Measurements from ENCODE around the gene SIX1. TPM values are rescaled to one million over a fixed set of nuclear protein-coding genes. Genes with fewer than 3 reads are reported as not detected.

Gene SIX1
- total and polyA plus RNA-seq, 7 experiments from 2014 or later, result 0.70 TPM; not detected in 6

- peaks cover 0 to 6% (median 4%) of the 10 kb centered on the region in 11 donors for H3K9me3 Mint-ChIP-seq
- POLR2A ChIA-PET, result no interaction called here
- intact Hi-C loops (cut with micrococcal nuclease), result no loop called here
Measured at GRCh38 chr14:60680511-60680910, 31.2 kb upstream of the SIX1 start.

GRCh38 chr14:60679566-60680258 lies 30.4 kb upstream of the SIX1 start:
- intact Hi-C loops (cut with micrococcal nuclease), result no loop called here
- H3K27me3 ChIP-seq (ENCODE audit: control insufficient read depth in 2 of 2, insufficient read depth in 2 of 2, low read length in 2 of 2), result no peaks in the 10 kb centered on the region
- H3K4me1 ChIP-seq (ENCODE audit: control insufficient read depth in 2 of 2, insufficient read depth in 2 of 2, low read length in 2 of 2), result no peaks in the 10 kb centered on the region
- ChIA-PET CTCF (interaction anchor here (0.6 kb wide), 1 partner anchor 334 kb away, joined by 3 read pairs; no protein-coding TSS in a partner anchor), POLR2A (no interaction called here)
- Mint-ChIP-seq H3K27ac (no peak overlapping the region), H3K4me1 (no peaks in the 10 kb centered on the region), H3K27me3 (peaks cover 12 to 26% (median 19%) of the 10 kb centered on the region in 5 donors), H3K4me3 (no peak overlapping the region), H3K36me3 (no peaks in the 10 kb centered on the region), H3K9me3 (peaks cover 0 to 6% (median 4%) of the 10 kb centered on the region in 11 donors)
- H3K27ac ChIP-seq (ENCODE audit: low read depth, low read length), result no peak overlapping the region
- DNase-seq (no peak), ATAC-seq (no peak)
- H3K36me3 ChIP-seq (ENCODE audit: control insufficient read depth in 2 of 3, insufficient read depth in 3 of 3, low read length in 3 of 3), result no peaks in the 10 kb centered on the region
- H3K4me3 ChIP-seq (ENCODE audit: low read length), result no peak overlapping the region
- no peaks in the 10 kb centered on the region for H3K9me3 ChIP-seq (ENCODE audit: control insufficient read depth in 2 of 3, low read length in 3 of 3)

More at GRCh38 chr14:60680511-60680910, 31.2 kb upstream of the SIX1 start:
- H3K9me3 ChIP-seq (ENCODE audit: control insufficient read depth in 2 of 3, low read length in 3 of 3), result no peaks in the 10 kb centered on the region
- no peaks in the 10 kb centered on the region for H3K4me1 ChIP-seq (ENCODE audit: control insufficient read depth in 2 of 2, insufficient read depth in 2 of 2, low read length in 2 of 2)
- peaks cover 12 to 30% (median 16%) of the 10 kb centered on the region in 5 donors for H3K27me3 Mint-ChIP-seq
- H3K36me3 ChIP-seq (ENCODE audit: control insufficient read depth in 2 of 3, insufficient read depth in 3 of 3, low read length in 3 of 3), result no peaks in the 10 kb centered on the region
- H3K4me1 Mint-ChIP-seq, result no peaks in the 10 kb centered on the region
- H3K36me3 Mint-ChIP-seq, result no peaks in the 10 kb centered on the region
- DNase-seq (no peak), ATAC-seq (no peak)
- no peak overlapping the region for H3K4me3 Mint-ChIP-seq
- no peak overlapping the region for H3K27ac Mint-ChIP-seq
- CTCF ChIA-PET, result no interaction called here
- H3K4me3 ChIP-seq (ENCODE audit: low read length), result no peak overlapping the region
- H3K27ac ChIP-seq (ENCODE audit: low read depth, low read length), result no peak overlapping the region
- no peaks in the 10 kb centered on the region for H3K27me3 ChIP-seq (ENCODE audit: control insufficient read depth in 2 of 2, insufficient read depth in 2 of 2, low read length in 2 of 2)

GRCh38 chr14:60677701-60678100 lies 28.4 kb upstream of the SIX1 start:
- H3K27me3 ChIP-seq (ENCODE audit: control insufficient read depth in 2 of 2, insufficient read depth in 2 of 2, low read length in 2 of 2), result no peaks in the 10 kb centered on the region
- Mint-ChIP-seq H3K4me1 (no peaks in the 10 kb centered on the region), H3K27ac (no peak overlapping the region), H3K36me3 (no peaks in the 10 kb centered on the region), H3K9me3 (peaks cover 0 to 7% (median 0%) of the 10 kb centered on the region in 11 donors), H3K27me3 (peaks cover 8 to 23% (median 16%) of the 10 kb centered on the region in 5 donors), H3K4me3 (no peak overlapping the region)
- H3K36me3 ChIP-seq (ENCODE audit: control insufficient read depth in 2 of 3, insufficient read depth in 3 of 3, low read length in 3 of 3), result no peaks in the 10 kb centered on the region
- DNase-seq, result no peak
- H3K4me1 ChIP-seq (ENCODE audit: control insufficient read depth in 2 of 2, insufficient read depth in 2 of 2, low read length in 2 of 2), result no peaks in the 10 kb centered on the region
- no peak overlapping the region for H3K27ac ChIP-seq (ENCODE audit: low read depth, low read length)
- no peak for ATAC-seq
- H3K4me3 ChIP-seq (ENCODE audit: low read length), result no peak overlapping the region
- intact Hi-C loops (cut with micrococcal nuclease), result no loop called here
- ChIA-PET CTCF (interaction anchor here (0.7 kb wide), 1 partner anchor 713 kb away, joined by 4 read pairs; no protein-coding TSS in a partner anchor), POLR2A (no interaction called here)
- no peaks in the 10 kb centered on the region for H3K9me3 ChIP-seq (ENCODE audit: control insufficient read depth in 2 of 3, low read length in 3 of 3)

- Histone ChIP-seq H3K9me3 (ENCODE audit: control insufficient read depth in 2 of 3, low read length in 3 of 3) (no peaks in the 10 kb centered on the region), H3K36me3 (ENCODE audit: control insufficient read depth in 2 of 3, insufficient read depth in 3 of 3, low read length in 3 of 3) (no peaks in the 10 kb centered on the region), H3K4me3 (ENCODE audit: low read length) (no peak overlapping the region), H3K4me1 (ENCODE audit: control insufficient read depth in 2 of 2, insufficient read depth in 2 of 2, low read length in 2 of 2) (no peaks in the 10 kb centered on the region), H3K27me3 (ENCODE audit: control insufficient read depth in 2 of 2, insufficient read depth in 2 of 2, low read length in 2 of 2) (no peaks in the 10 kb centered on the region), H3K27ac (ENCODE audit: low read depth, low read length) (no peak overlapping the region)
- intact Hi-C loops (cut with micrococcal nuclease), result no loop called here
- Mint-ChIP-seq H3K4me1 (no peaks in the 10 kb centered on the region), H3K9me3 (peaks cover 0 to 4% (median 0%) of the 10 kb centered on the region in 11 donors), H3K27ac (no peak overlapping the region), H3K36me3 (no peaks in the 10 kb centered on the region), H3K27me3 (peaks cover 7 to 33% (median 12%) of the 10 kb centered on the region in 5 donors), H3K4me3 (no peak overlapping the region)
- DNase-seq, result no peak
- ATAC-seq, result no peak
- ChIA-PET CTCF (no interaction called here), POLR2A (no interaction called here)
Measured at GRCh38 chr14:60670989-60671388, 21.7 kb upstream of the SIX1 start.

- Mint-ChIP-seq H3K27me3 (peaks cover 23 to 39% (median 31%) of the 10 kb centered on the region in 5 donors), H3K4me1 (no peaks in the 10 kb centered on the region), H3K36me3 (no peaks in the 10 kb centered on the region), H3K9me3 (peaks cover 0 to 4% (median 0%) of the 10 kb centered on the region in 11 donors), H3K4me3 (no peak overlapping the region), H3K27ac (no peak overlapping the region)
- intact Hi-C loops (cut with micrococcal nuclease), result no loop called here
- POLR2A ChIA-PET, result no interaction called here
- Histone ChIP-seq H3K4me3 (ENCODE audit: low read length) (no peak overlapping the region), H3K27me3 (ENCODE audit: control insufficient read depth in 2 of 2, insufficient read depth in 2 of 2, low read length in 2 of 2) (no peaks in the 10 kb centered on the region), H3K36me3 (ENCODE audit: control insufficient read depth in 2 of 3, insufficient read depth in 3 of 3, low read length in 3 of 3) (no peaks in the 10 kb centered on the region), H3K27ac (ENCODE audit: low read depth, low read length) (no peak overlapping the region), H3K4me1 (ENCODE audit: control insufficient read depth in 2 of 2, insufficient read depth in 2 of 2, low read length in 2 of 2) (no peaks in the 10 kb centered on the region), H3K9me3 (ENCODE audit: control insufficient read depth in 2 of 3, low read length in 3 of 3) (no peaks in the 10 kb centered on the region)
- CTCF ChIA-PET, result no interaction called here
- DNase-seq (no peak), ATAC-seq (no peak)
Measured at GRCh38 chr14:60668431-60669112, 19.3 kb upstream of the SIX1 start.

- Mint-ChIP-seq H3K27me3 (peaks cover 46 to 63% (median 55%) of the 10 kb centered on the region in 5 donors), H3K36me3 (no peaks in the 10 kb centered on the region), H3K4me1 (no peaks in the 10 kb centered on the region), H3K9me3 (no peaks in the 10 kb centered on the region), H3K27ac (no peak overlapping the region), H3K4me3 (no peak overlapping the region)
- H3K4me1 ChIP-seq (ENCODE audit: control insufficient read depth in 2 of 2, insufficient read depth in 2 of 2, low read length in 2 of 2), result no peaks in the 10 kb centered on the region
- CTCF ChIA-PET, result no interaction called here
- H3K27ac ChIP-seq (ENCODE audit: low read depth, low read length), result no peak overlapping the region
- POLR2A ChIA-PET, result no interaction called here
- H3K9me3 ChIP-seq (ENCODE audit: control insufficient read depth in 2 of 3, low read length in 3 of 3), result no peaks in the 10 kb centered on the region
- DNase-seq (no peak), ATAC-seq (no peak)
- H3K4me3 ChIP-seq (ENCODE audit: low read length), result no peak overlapping the region
- intact Hi-C loops (cut with micrococcal nuclease), result no loop called here
- H3K27me3 ChIP-seq (ENCODE audit: control insufficient read depth in 2 of 2, insufficient read depth in 2 of 2, low read length in 2 of 2), result no peaks in the 10 kb centered on the region
- H3K36me3 ChIP-seq (ENCODE audit: control insufficient read depth in 2 of 3, insufficient read depth in 3 of 3, low read length in 3 of 3), result no peaks in the 10 kb centered on the region
Measured at GRCh38 chr14:60665177-60665550, 15.9 kb upstream of the SIX1 start.
